ENCODE results near the gene CUEDC2. TPM values are rescaled to one million over a fixed set of nuclear protein-coding genes. Genes with fewer than 3 reads are reported as not detected.

The CUEDC2 gene
- total and polyA plus RNA-seq, 10 of the 15 experiments (the other 5 are each of a cell fraction or from before 2014, with no cell fraction given): 20.4 to 121 (median 75.0) TPM

DNA sequence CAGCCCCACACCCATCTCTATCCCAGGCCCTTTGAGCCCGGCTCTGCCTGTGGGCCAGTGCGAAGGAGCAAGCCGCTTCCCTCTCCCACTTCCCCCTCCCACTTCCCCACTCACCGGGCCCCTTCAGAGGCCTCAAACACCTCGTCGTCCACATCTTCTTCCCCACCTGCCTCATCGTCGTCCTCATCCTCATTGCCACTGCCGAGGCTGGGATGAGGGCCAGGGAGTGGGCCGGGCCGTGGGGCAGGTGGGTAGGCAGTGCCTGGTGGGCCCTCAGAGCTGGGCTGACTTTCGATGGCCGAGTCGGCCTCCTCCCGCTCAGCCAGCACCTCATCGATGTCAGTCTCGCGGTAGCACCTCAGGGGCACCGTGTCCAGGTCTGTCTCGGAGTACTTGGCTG lies 17.6 kb downstream of the CUEDC2 start (continued):
- no peak for TF ChIP-seq TAF1 (IDR thresholded peaks at IDR 0.05; ENCODE audit: borderline replicate concordance, low read depth, low read length)
- no peak for TF ChIP-seq RFX5 (IDR thresholded peaks at IDR 0.05; ENCODE audit: low read depth, low read length)
- TF ChIP-seq, protein P1, sequence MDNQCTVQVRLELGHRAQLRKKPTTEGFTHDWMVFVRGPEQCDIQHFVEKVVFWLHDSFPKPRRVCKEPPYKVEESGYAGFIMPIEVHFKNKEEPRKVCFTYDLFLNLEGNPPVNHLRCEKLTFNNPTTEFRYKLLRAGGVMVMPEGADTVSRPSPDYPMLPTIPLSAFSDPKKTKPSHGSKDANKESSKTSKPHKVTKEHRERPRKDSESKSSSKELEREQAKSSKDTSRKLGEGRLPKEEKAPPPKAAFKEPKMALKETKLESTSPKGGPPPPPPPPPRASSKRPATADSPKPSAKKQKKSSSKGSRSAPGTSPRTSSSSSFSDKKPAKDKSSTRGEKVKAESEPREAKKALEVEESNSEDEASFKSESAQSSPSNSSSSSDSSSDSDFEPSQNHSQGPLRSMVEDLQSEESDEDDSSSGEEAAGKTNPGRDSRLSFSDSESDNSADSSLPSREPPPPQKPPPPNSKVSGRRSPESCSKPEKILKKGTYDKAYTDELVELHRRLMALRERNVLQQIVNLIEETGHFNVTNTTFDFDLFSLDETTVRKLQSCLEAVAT (IDR thresholded peaks at IDR 0.05): no peak
- TF ChIP-seq, protein P2, sequence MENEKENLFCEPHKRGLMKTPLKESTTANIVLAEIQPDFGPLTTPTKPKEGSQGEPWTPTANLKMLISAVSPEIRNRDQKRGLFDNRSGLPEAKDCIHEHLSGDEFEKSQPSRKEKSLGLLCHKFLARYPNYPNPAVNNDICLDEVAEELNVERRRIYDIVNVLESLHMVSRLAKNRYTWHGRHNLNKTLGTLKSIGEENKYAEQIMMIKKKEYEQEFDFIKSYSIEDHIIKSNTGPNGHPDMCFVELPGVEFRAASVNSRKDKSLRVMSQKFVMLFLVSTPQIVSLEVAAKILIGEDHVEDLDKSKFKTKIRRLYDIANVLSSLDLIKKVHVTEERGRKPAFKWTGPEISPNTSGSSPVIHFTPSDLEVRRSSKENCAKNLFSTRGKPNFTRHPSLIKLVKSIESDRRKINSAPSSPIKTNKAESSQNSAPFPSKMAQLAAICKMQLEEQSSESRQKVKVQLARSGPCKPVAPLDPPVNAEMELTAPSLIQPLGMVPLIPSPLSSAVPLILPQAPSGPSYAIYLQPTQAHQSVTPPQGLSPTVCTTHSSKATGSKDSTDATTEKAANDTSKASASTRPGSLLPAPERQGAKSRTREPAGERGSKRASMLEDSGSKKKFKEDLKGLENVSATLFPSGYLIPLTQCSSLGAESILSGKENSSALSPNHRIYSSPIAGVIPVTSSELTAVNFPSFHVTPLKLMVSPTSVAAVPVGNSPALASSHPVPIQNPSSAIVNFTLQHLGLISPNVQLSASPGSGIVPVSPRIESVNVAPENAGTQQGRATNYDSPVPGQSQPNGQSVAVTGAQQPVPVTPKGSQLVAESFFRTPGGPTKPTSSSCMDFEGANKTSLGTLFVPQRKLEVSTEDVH (IDR thresholded peaks at IDR 0.05; ENCODE audit: low read depth, partially characterized antibody): no peak
- TF ChIP-seq HDAC2 (IDR thresholded peaks at IDR 0.05): no peak
- TF ChIP-seq MEF2A (IDR thresholded peaks at IDR 0.05; ENCODE audit: insufficient read depth, low read depth, low read length): no peak
- TF ChIP-seq, protein P3, sequence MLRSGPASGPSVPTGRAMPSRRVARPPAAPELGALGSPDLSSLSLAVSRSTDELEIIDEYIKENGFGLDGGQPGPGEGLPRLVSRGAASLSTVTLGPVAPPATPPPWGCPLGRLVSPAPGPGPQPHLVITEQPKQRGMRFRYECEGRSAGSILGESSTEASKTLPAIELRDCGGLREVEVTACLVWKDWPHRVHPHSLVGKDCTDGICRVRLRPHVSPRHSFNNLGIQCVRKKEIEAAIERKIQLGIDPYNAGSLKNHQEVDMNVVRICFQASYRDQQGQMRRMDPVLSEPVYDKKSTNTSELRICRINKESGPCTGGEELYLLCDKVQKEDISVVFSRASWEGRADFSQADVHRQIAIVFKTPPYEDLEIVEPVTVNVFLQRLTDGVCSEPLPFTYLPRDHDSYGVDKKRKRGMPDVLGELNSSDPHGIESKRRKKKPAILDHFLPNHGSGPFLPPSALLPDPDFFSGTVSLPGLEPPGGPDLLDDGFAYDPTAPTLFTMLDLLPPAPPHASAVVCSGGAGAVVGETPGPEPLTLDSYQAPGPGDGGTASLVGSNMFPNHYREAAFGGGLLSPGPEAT (IDR thresholded peaks at IDR 0.05; ENCODE audit: low read depth): no peak
